CD4-positive, alpha-beta T cell treated with Interleukin-6 at 100 ng/mL for 8 hours (primary cell): ENCODE results near the gene HSF5.
"Not testable (repeated sequence)": the region's sequence is repeated elsewhere in the genome, so short reads cannot be mapped to it uniquely, and the experiment has no call there.

Experiments
- DNase-seq: peaks from one replicate; pipeline ENCODE4 v3.0.0-alpha.2; 2020; ENCODE audit warnings: mixed read lengths, low spot score

Gene HSF5

GRCh38 chr17:58516644-58517377 is 28.6 kb upstream of the HSF5 start:
- no peak for DNase-seq

DNA sequence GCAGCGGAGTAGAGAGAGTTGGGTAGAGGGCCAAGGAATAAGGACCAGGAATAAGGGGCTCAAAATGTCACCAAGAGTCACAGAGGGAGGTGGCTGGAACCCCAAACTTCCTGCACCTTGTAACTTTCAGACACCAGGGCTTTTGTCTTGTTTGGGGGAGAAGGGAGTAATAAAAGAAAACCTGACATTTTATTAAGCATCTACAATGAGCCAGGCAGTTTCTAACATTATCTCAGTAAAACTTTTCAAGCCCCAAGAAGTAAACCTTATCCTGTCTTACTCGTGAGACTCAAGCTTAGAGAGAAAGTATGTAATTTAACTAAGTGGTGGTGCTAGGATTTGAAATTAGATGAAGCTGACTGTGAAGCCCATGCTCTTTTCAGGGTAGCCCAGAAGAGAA is 27.1 kb upstream of the HSF5 start:
- no peak for DNase-seq

GRCh38 chr17:58514770-58515157 is 26.6 kb upstream of the HSF5 start:
- DNase-seq, result no peak

DNA sequence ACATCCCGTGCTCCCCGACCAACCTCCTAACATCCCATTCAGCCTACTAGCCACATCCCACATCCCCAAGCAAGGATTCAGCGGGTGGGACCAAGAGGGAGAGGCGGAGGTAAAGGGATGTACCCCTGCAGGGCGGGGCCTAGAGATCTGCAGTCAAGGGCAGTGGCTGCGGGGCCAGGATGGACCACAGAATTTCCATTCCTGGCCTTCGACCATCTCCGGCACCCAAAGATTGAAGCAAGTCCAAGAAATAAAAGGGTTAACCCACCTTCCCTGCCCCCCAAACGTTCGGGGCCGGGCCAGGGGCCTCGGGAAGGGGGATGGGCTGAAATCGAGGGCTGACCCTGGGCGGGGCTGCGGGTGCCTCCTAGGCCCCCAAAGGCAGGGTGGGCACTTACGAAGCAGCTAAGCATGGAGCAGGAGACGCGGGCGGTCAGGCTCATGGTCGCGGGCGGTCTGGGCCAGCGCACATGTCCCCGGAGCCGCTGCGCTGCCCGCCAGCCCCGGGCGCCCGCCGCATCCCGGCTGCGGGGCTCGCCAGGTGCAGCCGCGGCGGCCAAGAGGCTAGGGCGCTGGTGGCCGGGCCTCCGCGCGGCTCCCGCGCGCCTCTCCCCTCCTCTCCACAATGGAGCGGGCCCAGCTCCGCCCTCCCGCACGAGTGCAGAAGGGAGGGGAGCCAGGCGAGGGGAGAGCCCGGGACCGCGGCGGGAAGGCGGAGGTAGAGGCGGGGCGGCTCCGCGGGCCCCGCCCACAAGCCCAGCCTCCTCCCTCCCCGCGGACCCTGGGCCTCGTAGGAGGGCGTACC is 26.0 kb upstream of the HSF5 start, which contains the start of gene MTMR4:
TSS of gene MTMR4 (minus strand) at position 674 of the 805 bp plus-strand sequence. CDS start at position 443, 231 bp downstream.
- DNase-seq, result peak; percentile 71

DNA sequence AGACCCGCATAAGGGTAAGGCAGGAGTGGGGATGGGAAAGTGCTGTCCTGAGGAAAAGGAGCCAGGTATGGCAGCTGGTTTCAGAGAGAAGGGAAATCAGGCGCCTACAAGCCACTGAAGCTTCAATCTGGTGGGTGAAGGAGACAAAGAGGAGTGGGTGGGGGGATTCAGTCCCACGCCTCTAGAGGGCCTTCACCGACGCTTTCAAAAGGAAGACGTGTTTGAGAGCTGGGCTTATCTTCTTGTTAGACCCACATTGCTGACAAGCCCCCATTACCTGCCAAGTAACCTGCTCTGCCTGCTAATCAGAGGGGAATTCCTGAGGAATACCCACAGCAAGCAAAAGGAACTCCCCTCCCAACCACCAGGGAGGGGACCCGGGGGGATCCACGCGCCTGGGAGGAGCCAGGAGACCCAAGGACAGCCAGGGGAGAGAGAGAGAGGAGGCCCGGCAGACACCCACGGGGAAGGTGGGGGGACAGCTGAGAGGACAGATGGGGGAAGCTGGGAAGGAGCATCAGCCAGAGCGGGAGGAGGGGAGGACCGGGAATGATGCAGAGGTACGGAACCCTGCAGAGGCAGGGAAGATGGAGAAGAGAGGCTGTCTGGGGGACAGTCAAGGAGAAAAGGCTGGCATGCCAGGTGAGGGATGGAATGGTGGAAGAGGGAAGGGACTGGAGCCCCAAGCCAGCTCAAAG is 25.2 kb upstream of the HSF5 start:
- no peak for DNase-seq

- no peak for DNase-seq
These were observed 21.9 kb upstream of the HSF5 start for GRCh38 chr17:58510075-58510474.

DNA sequence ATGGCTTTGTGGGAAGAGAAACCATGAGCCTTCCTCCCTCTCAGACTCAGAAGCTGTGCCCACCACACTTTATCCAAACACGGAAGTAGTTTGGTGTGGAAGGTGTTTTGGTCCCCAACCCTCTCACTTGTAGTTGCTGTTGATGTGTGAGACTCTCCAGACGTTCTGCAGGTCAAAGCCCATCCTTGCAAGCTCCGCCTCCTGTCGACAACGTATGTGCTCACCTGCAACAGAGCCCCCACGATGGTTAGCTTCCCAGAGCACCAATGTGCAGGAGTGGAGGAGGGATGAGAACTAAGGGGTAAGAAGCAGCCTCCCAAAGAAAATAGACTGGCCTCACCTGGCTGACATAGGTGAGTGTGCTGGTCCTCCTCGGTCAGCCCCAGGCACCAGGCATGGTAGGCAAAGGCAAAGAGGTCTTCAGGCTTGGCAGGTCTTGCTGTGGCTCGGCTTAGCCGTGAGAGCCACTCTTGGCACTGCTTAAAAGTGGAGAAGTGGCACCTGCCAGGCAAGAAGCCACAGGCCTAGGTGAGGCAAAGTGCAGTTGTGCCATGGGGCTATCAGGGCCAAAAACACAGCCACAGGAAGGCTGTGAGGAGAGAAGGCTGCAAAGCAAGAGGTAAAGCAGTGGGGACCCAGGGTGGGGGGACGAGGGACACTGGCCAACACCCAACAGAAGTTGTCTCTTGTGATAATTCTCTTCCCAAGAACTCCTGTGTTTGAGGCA is 20.3 kb upstream of the HSF5 start:
- no peak for DNase-seq

GRCh38 chr17:58507123-58507634 is 19.0 kb upstream of the HSF5 start:
- DNase-seq, result no peak

DNA sequence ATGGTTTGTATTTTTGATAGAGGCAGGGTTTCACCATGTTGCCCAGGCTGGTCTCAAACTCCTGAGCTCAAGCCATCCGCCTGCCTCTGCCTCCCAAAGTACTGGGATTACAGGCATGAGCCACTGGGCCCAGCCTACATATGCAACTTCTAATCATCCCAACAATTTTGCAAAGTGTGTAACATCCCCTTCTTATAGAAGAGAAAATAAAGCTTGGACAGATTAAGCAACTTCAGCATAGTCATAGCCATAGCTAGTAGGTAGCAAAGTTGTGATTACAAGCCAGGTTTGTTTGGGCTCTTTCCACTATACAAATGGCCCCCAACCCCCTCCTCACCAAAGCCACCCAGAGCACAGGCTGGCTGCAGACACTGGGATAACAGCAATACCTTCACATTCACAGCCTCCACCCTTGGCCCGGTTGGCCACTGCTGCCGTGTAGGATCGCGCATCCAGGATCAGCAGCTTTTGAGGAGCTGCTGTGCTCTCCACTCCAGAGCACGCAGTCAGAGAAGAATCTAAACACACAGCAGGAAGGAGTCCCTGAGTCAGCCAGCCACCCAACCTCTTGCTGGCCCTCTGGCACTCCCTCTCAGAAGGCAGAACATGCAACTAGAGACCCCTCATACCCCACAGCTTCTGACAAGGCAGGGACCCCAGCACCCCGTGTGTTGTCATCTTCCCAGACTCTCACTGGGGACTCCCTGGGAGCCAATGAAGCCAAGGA is 18.3 kb upstream of the HSF5 start:
- no peak for DNase-seq

DNA sequence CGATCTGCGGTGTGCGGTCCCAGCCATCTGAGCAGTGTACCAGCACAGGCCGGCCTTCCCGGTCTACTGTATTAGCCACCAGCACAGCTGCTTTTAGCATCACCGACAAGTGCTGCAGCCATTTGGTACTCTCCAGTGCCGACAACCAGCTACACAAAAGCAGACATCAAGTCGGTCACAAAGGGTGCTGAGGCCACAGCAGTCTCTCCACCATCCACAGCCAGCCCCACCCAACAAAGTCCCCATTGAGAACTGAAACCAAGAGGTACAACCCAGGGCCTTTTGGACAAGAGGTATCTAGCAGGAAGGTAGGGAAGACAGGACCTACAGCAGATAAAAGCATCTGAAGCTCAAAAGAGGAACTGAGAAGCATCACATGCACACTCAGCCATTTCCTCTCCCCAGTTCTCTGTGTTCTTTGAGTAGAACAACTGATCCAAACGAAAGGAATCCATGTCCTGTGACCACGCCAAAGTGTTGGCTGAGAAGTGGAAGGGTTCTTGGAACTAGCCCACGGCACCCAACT is 16.7 kb upstream of the HSF5 start:
- DNase-seq, result no peak

- DNase-seq, result no peak
These were observed 15.7 kb upstream of the HSF5 start for GRCh38 chr17:58503866-58504265.

DNA sequence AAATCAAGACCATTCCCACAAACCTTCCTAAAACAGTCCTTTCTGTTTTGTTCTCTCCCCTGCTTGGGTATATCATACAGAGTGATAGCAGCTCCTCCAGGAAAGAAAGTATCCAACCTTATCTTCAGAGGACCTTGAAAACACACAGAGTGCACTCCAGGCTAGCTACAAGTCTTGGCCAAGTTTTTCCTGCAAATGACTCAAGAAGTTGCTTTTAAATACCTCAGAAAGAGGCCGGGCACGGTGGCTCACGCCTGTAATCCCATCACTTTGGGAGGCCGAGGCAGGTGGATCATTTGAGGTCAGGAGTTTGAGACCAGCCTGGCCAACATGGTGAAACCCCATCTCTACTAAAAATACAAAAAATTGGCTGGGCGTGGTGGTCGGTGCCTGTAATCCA is 14.9 kb upstream of the HSF5 start:
- not testable (repeated sequence) for DNase-seq

DNA sequence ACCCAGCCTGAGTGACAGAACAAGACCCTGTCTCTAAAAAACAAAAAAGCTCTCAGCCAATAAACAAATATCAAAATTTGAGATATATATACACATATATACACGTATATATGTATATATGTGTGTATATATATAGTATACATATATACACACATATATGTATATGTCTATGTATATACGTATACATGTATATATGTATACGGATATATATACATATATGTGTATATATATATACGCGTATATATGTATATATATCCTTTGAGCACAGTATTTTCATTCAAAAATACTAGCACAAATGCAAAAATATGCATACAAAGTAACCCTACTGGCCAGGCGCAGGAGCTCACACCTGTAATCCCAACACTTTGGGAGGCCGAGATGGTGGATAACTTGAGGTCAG is 13.2 kb upstream of the HSF5 start:
- DNase-seq, result no peak

GRCh38 chr17:58498177-58498828 is 10.1 kb upstream of the HSF5 start:
- no peak for DNase-seq

DNA sequence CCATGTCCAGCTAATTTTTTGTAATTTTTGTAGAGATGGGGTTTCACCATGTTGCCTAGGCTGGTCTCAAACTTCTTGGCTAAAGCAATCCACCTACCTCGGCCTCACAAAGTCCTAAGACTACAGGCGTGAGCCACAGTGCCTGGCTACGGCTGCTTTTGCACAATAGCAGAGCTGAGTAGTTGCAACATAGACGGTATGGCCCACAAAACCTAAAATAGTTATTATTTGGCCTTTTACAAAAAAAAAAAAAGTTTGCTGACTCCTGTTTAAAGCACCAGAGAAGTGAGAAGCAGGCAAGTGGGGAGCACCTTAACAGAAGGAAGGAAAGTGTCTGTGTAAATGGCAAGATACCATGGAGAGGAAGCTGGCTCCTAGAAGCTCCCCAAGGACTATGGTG is 5.3 kb upstream of the HSF5 start:
- no peak for DNase-seq

GRCh38 chr17:58492238-58493121 is 4.3 kb upstream of the HSF5 start:
- DNase-seq, result no peak

- no peak for DNase-seq
These were observed 3.4 kb upstream of the HSF5 start for GRCh38 chr17:58491510-58492045.

DNA sequence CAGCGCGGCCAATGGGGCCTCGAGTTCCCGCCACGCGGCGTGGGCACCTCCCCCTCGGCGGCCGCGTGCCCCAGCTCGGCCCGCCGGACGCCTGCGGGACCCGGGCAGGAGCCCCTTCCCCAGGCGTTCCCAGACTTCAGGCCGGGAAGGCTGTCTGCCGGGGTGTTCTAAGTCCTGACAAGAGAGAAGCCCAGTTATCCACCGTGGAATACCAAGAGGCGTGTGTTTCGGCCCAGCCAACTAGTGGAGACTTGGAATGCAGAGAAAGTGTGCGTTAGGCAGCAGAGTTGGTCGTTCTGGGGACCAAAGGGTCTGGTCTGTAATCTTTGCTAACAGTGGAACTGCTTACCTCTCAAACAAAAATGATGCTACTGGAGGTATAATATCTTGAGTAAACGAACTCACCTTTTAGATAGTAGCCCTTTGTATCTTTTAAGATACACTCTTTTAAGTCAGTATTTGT is 251 bp upstream of the HSF5 start:
- DNase-seq, result no peak

DNA sequence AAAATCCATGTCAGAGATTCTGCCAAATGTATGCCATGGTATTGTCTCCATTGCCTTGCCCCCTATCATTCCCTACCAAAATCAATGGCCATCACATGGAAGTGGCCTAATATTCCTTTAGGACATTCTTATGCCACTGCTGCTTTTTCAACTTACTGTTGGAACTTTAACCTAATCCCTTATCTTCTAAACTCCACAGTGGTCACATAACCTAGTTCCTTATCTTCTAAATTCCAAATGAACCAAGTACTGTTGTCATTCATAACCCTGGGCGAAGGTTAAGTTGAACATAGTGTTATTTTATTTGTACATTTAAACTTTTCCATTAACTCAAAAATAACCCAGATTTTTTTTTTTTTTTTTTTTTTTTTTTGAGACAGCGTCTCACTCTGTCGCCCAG is 3.6 kb downstream of the HSF5 start:
- DNase-seq, result no peak
